NCI-H2029 (cell line): ENCODE data around the gene TUBE1.
"Not testable (repeated sequence)": the region's sequence is repeated elsewhere in the genome, so short reads cannot be mapped to it uniquely, and the experiment has no call there.

Experiments used
- DNase-seq: peaks from one replicate; lab custom pipeline; 2025; lab: John Stamatoyannopoulos, UW

TUBE1 gene

GRCh38 chr6:112062966-112063365 lies 24.3 kb downstream of the TUBE1 start:
- DNase-seq: no peak

DNA sequence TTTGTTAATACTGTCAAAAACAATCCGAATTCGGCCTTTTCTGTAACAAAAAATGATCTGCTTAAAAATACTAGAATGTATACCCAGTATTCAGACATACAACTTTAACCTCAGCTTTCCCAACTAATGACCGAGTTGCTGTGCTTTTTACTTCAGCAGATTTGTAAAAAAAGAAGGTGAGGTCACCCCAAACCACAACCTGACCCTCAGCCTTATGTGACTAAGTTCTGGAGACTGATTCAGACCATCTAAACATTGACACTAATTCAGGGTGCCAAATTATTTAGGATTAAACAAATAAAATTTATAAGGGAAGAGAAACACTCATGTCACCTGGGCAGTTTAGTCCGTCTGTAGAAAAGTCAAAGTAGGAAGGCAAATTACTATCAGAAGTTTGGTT lies 25.7 kb downstream of the TUBE1 start:
- DNase-seq: no peak

GRCh38 chr6:112058243-112059032 lies 28.8 kb downstream of the TUBE1 start:
- no peak for DNase-seq

DNA sequence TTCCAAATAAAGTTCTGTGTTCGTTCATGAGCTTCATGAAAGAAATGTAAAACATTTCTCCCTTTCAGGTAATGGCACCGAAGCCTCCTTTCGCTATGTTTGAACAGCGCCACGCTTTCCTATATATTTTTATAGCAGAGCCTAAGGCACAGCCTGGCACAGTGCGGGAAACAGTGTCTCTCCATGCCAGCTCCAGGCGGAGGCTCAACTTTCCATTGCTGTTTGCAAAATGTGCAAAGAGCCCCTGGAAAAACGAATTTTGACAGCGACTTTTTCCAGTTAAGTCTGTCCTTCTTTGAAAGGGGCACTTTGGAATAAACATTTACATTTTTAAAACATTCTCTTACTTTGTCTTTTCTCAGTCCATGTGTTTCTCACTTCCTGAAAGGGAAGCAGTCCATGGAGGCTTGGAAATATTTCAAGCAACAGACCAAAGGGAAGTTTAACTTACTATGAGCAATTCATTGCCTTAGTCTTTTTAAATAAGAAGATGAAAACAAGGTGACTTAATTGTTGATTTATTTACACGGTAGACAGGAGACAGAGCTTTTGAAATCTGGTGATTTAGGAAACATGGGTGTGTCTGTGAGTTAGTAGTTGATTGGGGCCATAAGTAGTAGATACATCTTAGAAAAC lies 32.6 kb downstream of the TUBE1 start:
- DNase-seq: no peak

DNA sequence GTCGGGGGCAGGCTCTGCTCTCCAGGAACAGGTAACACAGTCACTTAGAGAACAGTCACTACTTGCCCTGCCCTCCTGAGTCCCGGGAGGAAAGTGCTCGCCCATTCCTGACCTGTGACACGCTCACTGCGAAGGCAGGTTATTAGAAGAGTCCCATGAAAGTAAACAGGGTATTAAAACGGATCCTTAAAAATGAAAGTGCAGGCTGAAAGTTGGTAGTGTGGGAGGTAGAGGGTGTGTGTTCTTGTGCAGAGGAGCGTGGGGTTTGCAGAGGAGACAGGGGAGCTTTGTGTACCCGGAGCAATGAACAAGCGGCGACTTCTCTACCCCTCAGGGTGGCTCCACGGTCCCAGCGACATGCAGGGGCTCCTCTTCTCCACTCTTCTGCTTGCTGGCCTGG lies 33.3 kb downstream of the TUBE1 start, which contains the start of gene CCN6:
TSS of gene CCN6 (plus strand) at position 104 of the 400 bp plus-strand sequence. CDS start at position 358, 254 bp downstream.
- no peak for DNase-seq

GRCh38 chr6:112051251-112051740 lies 36.0 kb downstream of the TUBE1 start:
- not testable (repeated sequence) for DNase-seq

DNA sequence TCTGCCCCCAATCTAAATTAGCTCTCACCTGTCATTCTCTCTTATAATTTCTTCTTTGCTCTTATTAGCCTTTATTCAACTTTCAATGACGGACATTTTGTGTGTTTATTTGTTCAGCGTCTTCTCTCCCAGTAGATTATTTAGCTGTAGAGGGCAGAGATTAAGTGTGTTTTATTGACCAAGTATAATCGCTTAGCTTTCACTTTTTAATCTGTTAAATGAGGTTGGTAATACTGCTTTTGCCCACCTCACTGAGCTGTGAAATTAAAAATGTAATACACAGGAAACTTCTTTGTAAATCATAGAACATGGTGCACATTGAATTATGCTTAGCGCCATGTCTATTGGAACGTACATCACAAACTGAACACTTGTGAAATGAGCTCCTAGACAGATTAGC lies 36.9 kb downstream of the TUBE1 start:
- DNase-seq: no peak

DNA sequence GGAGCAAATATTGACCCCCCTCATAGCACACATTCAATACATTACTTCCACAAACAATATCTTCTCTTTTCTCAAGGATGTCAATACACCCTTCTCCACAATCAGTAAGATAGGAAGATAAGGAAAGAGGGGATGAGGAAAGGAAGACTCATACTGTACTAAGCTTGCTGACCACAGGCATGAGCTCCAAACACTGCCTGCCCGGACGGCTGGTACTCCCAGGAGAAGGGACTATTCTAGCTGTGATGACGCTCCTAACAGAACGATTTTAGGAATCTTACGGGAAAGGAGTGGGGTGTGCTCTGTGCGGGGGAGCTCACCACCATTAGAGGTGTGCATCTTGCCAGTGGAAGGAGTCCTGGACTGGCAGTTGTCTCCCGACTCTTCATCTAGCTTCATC lies 37.3 kb downstream of the TUBE1 start:
- DNase-seq: no peak

- DNase-seq: no peak
These were observed 38.1 kb downstream of the TUBE1 start for GRCh38 chr6:112049026-112049799.

DNA sequence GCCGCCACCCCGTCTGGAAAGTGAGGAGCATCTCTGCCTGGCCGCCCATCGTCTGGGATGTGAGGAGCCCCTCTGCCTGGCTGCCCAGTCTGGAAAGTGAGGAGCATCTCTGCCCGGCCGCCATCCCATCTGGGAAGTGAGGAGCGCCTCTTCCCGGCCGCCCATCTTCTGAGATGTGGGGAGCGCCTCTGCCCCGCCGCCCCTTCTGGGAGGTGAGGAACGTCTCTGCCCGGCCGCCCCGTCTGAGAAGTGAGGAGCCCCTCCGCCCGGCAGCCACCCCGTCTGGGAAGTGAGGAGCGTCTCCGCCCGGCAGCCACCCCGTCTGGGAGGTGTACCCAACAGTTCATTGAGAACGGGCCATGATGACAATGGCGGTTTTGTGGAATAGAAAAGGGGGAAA lies 39.8 kb downstream of the TUBE1 start:
- DNase-seq: not testable (repeated sequence)

DNA sequence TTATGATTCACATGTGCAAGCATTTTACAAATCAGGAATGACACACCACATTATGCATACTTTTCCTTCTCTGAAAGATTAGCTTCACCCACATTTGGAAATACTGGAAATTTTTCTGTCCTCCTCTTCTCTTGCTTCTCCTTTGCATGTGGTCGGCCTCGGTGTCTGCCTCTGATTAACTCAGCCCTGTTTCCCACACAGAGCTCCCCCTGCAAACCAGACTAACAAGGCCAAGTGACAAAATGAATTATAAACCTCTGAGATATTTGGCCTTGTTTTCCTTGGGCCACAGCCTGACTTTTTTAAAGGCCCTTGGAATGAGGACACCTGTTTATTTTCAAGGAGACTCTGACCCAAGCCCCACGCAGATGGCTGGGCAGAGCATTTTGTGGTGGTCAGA lies 42.4 kb downstream of the TUBE1 start:
- no peak for DNase-seq

DNA sequence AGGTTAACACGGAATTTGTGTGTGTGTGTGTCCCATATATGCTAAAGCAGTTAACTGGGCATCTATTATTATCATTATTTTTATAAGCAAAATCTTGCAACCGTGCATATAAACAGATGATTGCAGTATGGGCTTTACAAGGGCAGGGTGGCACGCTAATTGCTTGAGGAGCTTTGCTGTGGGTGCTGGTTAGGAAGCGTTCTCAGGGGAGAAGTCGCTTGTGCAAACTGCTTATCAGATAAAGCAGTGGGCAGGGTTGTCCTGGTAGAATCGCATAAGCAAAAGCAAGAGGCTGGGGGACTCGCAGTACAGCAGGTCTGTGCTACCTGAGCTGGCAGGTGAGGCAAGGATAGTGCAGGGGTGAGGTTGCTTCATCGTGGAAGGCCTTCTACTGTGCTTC lies 43.1 kb downstream of the TUBE1 start:
- no peak for DNase-seq

- peak; percentile 95 for DNase-seq
These were observed 44.0 kb downstream of the TUBE1 start for GRCh38 chr6:112043032-112044007.

DNA sequence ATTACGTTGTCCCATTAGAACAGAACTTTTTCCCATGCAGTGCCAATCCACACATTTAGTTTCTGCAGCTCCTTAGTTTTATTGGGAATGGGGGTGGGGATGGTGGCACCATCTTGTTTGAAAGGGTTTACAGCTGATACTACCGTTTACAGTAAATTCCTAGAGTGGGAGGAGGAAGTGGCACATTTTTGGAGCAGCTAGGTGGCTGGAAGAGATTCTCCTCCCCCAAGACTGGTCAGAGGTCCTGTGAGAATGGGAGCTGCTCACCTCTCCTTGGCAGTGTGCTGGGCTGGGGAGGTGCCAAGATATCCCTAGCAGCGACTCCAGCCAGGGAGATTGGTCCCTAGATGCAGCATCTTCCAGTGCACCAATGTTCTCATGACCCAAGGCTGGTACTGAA lies 45.7 kb downstream of the TUBE1 start:
- DNase-seq: no peak

DNA sequence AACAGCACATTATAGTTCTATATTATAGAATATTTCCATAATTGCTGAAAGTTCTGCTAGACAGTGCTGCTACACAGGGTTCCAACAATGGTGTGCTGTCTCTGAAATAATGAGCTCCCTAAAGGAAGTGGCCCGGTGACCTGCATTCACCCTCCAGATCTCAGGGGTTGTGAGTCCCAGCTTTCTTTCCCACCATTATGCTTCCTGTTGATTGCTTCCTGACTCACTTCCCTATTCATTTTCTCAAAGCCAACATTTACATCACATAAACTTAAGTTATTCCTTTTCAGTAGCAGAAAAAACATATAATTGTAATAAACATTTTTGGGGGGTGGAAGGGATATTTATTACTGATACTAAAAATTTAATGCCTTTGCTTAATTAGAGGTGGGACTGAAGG lies 46.3 kb downstream of the TUBE1 start:
- DNase-seq: no peak

DNA sequence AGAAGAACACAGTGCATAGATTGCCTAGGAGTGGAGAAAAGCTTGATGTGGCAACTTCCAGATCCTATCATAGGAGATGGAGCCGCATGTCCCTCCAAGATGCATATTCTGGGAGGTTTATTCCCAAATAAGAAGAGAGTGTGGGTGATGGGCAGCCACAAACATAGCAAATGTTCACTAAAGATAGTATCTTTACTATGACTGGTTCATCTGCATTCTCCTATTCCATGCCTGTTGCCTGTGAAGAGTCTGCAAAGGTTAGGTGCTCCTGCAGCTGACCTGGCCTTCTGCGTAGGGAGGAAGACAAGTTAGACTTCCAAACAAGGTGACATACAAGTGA lies 47.9 kb downstream of the TUBE1 start:
- no peak for DNase-seq

DNA sequence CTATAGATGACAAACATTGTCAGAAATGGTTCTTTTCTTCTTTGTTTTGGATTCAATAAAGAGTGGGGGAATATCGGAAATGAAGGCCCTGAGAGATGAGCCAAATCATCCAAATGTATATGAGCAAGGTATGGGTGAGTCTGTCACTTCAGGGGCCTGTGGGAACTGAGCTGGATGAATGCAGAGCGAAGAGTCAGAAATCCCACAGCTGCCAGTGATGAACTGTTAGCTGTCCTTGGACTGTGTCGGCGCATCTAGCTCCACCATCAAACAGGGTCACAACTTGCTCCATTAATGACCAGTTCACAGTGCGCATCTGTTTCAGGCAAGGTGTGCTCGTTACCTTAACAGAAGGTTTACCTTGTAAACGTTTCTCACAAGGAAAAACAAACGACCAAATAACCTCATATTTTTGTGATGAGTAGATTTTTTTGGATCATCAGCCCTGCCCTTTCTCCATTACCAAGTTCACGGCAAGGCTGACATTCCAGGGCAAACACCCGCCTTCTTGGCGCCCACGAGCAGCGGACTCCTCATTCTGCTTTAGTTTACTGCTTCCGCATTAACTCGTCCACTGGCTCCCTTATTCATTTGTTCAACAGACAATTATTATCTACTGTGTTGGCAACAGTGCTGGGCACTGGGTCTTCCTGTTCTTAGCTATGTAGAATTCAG lies 48.4 kb downstream of the TUBE1 start:
- DNase-seq: no peak

DNA sequence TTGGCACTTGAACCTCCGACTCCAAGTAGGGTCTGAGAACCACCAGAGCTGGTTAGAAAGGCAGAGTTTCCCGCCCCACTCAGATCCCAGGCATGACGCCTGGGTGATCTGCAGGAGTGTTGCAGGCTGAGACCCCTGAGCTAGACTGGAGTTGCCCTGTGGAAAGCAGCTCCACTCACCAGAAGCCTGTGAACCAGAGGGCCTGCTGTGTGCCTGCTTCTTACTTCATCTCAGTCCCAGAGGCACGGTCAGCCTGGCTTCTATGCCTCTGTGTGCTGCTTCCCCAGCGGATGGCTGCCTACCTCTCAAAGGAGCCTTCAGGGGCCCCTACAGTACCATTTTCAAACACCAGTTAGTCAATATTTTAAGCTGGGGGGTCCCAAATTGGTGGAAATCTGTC lies 49.0 kb downstream of the TUBE1 start:
- no peak for DNase-seq

- DNase-seq: no peak
These were observed 49.5 kb downstream of the TUBE1 start for GRCh38 chr6:112037783-112038216.

DNA sequence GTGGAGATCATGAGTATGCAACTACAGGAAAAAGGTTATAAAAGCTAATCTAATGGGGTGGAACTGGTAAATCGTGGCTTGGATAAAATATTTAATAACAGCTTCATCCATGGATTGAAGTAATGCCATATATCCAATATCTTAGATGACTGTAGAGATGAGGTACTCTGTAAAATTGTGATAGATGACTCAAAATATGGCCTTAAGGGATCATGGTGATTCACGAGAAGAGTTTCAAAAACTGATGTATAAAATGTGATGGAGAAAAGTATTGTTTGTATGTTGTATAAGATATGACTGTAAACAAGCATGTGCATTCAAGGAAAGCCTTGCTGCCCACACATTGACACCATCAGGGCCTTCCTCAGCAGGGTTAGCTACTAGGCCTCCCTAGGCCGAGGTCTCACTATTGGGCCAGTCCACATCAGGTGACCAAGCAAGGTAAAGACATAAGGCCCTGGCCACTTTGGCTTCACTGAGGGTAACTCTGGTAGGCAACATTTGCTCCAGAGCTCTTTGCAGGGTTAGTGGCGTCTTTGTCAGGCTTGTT lies 51.1 kb downstream of the TUBE1 start:
- DNase-seq: no peak

DNA sequence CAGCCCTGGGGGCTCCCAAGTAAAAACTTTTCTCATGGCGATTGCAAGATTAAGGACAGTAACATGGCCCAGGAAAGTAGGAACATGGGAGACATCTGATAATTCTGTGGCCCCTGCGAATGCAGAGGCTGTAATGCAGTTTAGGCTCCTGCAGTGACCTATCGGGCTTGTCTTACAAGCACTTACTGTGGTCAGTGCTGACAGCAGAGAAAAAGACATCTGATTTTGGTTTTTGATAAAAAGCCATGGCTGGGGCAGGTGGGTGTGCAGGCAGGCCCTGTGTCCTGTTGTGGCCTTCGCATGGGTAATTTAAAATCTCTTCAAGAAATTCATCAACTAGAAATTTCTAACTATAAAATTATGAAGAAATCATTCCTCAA lies 52.7 kb downstream of the TUBE1 start:
- DNase-seq: no peak
